Middle frontal gyrus (tissue), 1 donor: ENCODE measurements around the gene UBQLN3.

Experiments used
- DNase-seq: peaks from one replicate; pipeline ENCODE4 v3.0.0-alpha.2; 2015; ENCODE audit warnings: low spot score; ENCODE audit errors: extremely low spot score

UBQLN3 gene

GRCh38 chr11:5509803-5510202 lies at the start of gene UBQLN3:
UBQLN3 (minus strand) TSS chr11:5509957; CDS start chr11:5509558, 399 bp downstream.
- DNase-seq: no peak

- DNase-seq: no peak
These were observed 48.0 kb upstream of the UBQLN3 start for GRCh38 chr11:5557751-5558150.

- DNase-seq: no peak
These were observed 46.9 kb upstream of the UBQLN3 start for GRCh38 chr11:5556596-5557188.

- no peak for DNase-seq
These were observed 43.6 kb upstream of the UBQLN3 start for GRCh38 chr11:5553343-5553742.

- DNase-seq: no peak
These were observed 40.8 kb upstream of the UBQLN3 start for GRCh38 chr11:5550440-5551095.

GRCh38 chr11:5548440-5548839 lies 38.7 kb upstream of the UBQLN3 start, which contains the start of gene OR52H1:
OR52H1 (minus strand) TSS chr11:5548540; CDS start chr11:5545505, 3,035 bp downstream.
- no peak for DNase-seq

GRCh38 chr11:5547982-5548381 lies 38.2 kb upstream of the UBQLN3 start:
- no peak for DNase-seq

- no peak for DNase-seq
These were observed 36.7 kb upstream of the UBQLN3 start for GRCh38 chr11:5546457-5546856.

GRCh38 chr11:5541427-5541826 lies 31.7 kb upstream of the UBQLN3 start:
- DNase-seq: no peak

GRCh38 chr11:5536482-5536881 lies 26.7 kb upstream of the UBQLN3 start:
- no peak for DNase-seq

- no peak for DNase-seq
These were observed 24.3 kb upstream of the UBQLN3 start for GRCh38 chr11:5534046-5534445.

GRCh38 chr11:5531053-5531831 lies 21.5 kb upstream of the UBQLN3 start:
- no peak for DNase-seq

GRCh38 chr11:5528495-5528894 lies 18.7 kb upstream of the UBQLN3 start:
- no peak for DNase-seq

GRCh38 chr11:5527716-5528115 lies 18.0 kb upstream of the UBQLN3 start:
- no peak for DNase-seq

GRCh38 chr11:5524756-5525155 lies 15.0 kb upstream of the UBQLN3 start:
- no peak for DNase-seq

- DNase-seq: no peak
These were observed 12.6 kb upstream of the UBQLN3 start for GRCh38 chr11:5522308-5522707.

- no peak for DNase-seq
These were observed 11.8 kb upstream of the UBQLN3 start for GRCh38 chr11:5521540-5521939.

GRCh38 chr11:5516599-5516998 lies 6.8 kb upstream of the UBQLN3 start, which contains the start of gene UBQLNL:
UBQLNL (minus strand) TSS chr11:5516699; CDS start chr11:5516441, 258 bp downstream.
- no peak for DNase-seq

- peak; percentile 11 for DNase-seq
These were observed 5.1 kb upstream of the UBQLN3 start for GRCh38 chr11:5514841-5515240.

- DNase-seq: no peak
These were observed 1.2 kb downstream of the UBQLN3 start for GRCh38 chr11:5508605-5509004.

- no peak for DNase-seq
These were observed 1.8 kb downstream of the UBQLN3 start for GRCh38 chr11:5507933-5508305.

GRCh38 chr11:5507177-5507932 lies 2.4 kb downstream of the UBQLN3 start:
- DNase-seq: no peak
